Activated naive CD8-positive, alpha-beta T cell treated with anti-CD3 and anti-CD28 coated beads, Interleukin-2, amount 50 U/mL, for 24 hours (primary cell): ENCODE measurements around the gene TAF11L3.
"Not testable (repeated sequence)": the region's sequence is repeated elsewhere in the genome, so short reads cannot be mapped to it uniquely, and the experiment has no call there.

Experiments
- ATAC-seq: fragments of 150-1000 bp; cut with Tn5 transposase; one replicate; pipeline ENCODE4 v1.10.0; 2021
- DNase-seq: peaks from one replicate; pipeline ENCODE4 v3.0.0; 2021
- H3K27ac Mint-ChIP-seq: one replicate; pipeline ENCODE4 v1.8.0; 2021; ENCODE audit warnings: mild to moderate bottlenecking, mixed read lengths
- H3K27me3 Mint-ChIP-seq: one replicate; pipeline ENCODE4 v1.8.0; 2021; ENCODE audit warnings: mixed read lengths
- H3K36me3 Mint-ChIP-seq: one replicate; pipeline ENCODE4 v1.8.0; 2021; ENCODE audit warnings: low read depth, mixed read lengths
- H3K4me1 Mint-ChIP-seq: one replicate; pipeline ENCODE4 v1.8.0; 2021; ENCODE audit warnings: mixed read lengths
- H3K4me3 Mint-ChIP-seq: one replicate; pipeline ENCODE4 v1.8.0; 2021; ENCODE audit warnings: mild to moderate bottlenecking, moderate library complexity, mixed read lengths
- H3K9me3 Mint-ChIP-seq: one replicate; pipeline ENCODE4 v1.8.0; 2021; ENCODE audit warnings: mixed read lengths

TAF11L3 gene

DNA sequence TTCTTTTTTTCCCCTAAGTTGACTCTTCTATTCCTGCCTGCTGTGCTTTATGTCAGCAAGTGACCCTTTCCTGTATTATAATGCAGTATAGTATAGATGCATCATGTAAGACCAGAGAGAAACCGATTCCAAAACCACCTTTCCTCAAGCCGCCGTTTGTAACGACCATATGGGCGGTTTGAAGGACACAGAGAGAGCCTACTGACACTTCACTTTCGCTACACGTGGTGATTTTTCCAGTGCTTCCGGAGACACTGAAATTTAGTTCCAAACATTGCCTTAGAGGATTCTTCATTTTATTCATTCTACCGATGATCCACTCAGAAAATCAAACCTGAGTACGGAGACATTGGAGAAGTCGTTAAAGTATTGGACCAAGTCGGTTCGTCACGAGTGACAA lies 1.3 kb downstream of the TAF11L3 start:
- not testable (repeated sequence) for DNase-seq, H3K27ac Mint-ChIP-seq, H3K9me3 Mint-ChIP-seq, ATAC-seq, H3K27me3 Mint-ChIP-seq, H3K36me3 Mint-ChIP-seq, H3K4me3 Mint-ChIP-seq, H3K4me1 Mint-ChIP-seq

DNA sequence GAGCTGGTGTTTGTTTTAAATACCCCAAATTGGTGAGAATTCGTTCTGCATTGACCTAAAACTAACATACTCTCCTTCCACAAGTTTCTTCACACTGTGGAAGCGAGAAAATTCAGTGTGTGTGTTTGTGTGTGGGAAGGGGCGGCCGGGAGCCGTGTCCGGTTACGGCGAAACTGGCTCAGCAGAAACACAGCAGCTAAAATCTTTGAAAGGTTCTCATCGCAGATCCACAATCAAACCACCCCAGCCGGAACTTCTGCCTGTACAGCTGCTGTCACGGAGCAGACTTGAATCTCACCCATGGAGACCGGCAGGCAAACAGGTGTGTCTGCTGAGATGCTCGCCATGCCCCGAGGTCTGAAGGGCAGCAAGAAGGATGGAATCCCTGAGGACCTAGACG lies 3.3 kb downstream of the TAF11L3 start, which contains the start of gene TAF11L4:
Gene TAF11L4 (plus strand): TSS at position 301 of the 400 bp plus-strand sequence.
- not testable (repeated sequence) for H3K4me1 Mint-ChIP-seq, H3K9me3 Mint-ChIP-seq, DNase-seq, H3K27ac Mint-ChIP-seq, H3K27me3 Mint-ChIP-seq, ATAC-seq, H3K36me3 Mint-ChIP-seq, H3K4me3 Mint-ChIP-seq

DNA sequence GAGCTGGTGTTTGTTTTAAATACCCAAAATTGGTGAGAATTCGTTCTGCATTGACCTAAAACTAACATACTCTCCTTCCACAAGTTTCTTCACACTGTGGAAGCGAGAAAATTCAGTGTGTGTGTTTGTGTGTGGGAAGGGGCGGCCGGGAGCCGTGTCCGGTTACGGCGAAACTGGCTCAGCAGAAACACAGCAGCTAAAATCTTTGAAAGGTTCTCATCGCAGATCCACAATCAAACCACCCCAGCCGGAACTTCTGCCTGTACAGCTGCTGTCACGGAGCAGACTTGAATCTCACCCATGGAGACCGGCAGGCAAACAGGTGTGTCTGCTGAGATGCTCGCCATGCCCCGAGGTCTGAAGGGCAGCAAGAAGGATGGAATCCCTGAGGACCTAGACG lies 6.8 kb downstream of the TAF11L3 start, which contains the start of gene TAF11L5:
Gene TAF11L5 (plus strand): TSS at position 301 of the 400 bp plus-strand sequence.
- not testable (repeated sequence) for H3K27me3 Mint-ChIP-seq, H3K4me3 Mint-ChIP-seq, DNase-seq, ATAC-seq, H3K27ac Mint-ChIP-seq, H3K36me3 Mint-ChIP-seq, H3K9me3 Mint-ChIP-seq, H3K4me1 Mint-ChIP-seq

GRCh38 chr5:17526504-17526903 lies 8.3 kb downstream of the TAF11L3 start:
- not testable (repeated sequence) for ATAC-seq, H3K9me3 Mint-ChIP-seq

GRCh38 chr5:17528369-17528768 lies 10.2 kb downstream of the TAF11L3 start, which contains the start of gene TAF11L6:
Gene TAF11L6, plus strand, starts transcription at chr5:17528669.
- H3K27ac Mint-ChIP-seq, H3K4me3 Mint-ChIP-seq, H3K4me1 Mint-ChIP-seq, H3K9me3 Mint-ChIP-seq, ATAC-seq, H3K27me3 Mint-ChIP-seq, H3K36me3 Mint-ChIP-seq, DNase-seq: not testable (repeated sequence)

More at GRCh38 chr5:17526504-17526903, 8.3 kb downstream of the TAF11L3 start:
- not testable (repeated sequence) for H3K27me3 Mint-ChIP-seq, H3K4me3 Mint-ChIP-seq, H3K27ac Mint-ChIP-seq, H3K4me1 Mint-ChIP-seq, H3K36me3 Mint-ChIP-seq
- peak; percentile 8 for DNase-seq
